ENCODE results near the gene CHRNA4.
A peak's percentile ranks its signal among the peaks of the same experiment; 100 is the strongest.
"Not testable (repeated sequence)": the region's sequence is repeated elsewhere in the genome, so short reads cannot be mapped to it uniquely, and the experiment has no call there.

Gene CHRNA4

DNA sequence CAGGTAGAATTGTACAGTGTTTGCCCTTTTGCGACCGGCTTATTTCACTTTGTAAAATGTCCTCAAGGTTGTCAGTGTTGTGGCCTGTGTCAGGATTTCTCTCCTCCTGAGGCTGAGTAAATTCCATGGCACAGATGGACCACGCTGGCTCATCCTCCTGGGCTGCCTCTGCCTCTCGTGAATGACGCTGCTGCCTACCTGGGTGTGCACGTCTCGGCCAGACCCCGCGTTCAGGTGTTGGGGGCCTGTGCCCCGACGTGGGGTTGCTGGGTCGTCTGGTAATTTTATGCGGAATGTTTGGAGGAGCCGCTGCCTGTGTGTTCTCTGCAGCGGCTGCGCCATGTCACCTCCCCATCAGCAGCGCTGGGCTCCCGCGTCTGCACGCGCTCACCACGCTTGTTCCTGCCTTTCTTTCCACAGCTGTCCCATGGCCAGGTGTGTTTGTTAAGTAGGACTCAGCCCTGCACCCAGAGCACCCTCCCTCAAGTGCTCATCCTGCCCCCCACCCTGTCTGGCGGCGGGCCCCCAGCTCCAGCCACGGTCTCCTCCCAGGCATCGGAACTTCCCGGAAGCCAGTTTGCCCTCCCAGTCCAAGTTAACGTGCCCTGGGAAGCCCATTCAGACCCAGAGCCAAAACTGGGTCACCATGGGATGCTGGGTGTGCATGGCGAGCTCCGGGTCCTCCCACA, 36.1 kb upstream of the CHRNA4 start:
- DNase-seq, result no peak

DNA sequence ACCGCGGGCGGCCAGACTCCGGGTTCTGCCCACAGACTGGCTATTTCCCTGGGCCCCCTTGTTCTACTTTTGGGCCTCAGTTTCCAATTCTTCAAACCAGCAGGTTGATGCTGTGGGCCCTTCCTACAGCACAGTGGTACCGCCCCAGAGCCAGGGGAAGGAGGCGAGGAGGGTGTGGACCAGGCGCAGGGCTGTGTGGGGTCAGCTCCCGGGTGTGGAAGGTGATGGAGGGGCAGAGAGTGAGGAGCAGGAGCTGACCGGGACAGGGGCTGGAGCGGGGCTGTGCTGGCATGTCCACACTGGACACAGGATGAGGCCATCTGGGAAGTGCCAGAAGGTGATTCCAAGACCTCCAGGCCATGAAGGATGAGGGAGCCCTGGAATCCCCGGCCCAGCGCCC, 35.2 kb upstream of the CHRNA4 start:
- no peak for DNase-seq

DNA sequence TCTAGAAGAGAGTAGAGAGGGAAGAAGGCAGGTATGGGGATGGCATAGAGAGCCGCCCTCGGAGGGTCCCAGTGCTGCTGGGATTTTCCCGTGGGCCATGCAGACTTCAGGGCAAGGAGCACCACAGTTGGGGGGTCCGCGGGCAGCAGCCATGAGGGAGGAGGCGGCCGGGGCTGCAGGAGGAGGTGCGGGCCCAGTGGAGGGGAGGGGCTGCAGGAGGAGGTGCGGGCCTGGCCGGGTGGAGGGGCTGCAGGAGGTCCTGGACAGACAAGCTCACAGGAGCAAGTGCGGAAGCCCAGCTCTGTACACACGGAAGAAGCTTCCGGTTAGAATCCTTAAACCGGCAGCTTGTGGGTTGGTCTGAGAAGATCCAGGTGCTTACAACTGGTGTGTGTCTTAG, 34.6 kb upstream of the CHRNA4 start:
- no peak for DNase-seq

- DNase-seq, result no peak
Observed at GRCh38 chr20:63394920-63395455, 33.8 kb upstream of the CHRNA4 start.

DNA sequence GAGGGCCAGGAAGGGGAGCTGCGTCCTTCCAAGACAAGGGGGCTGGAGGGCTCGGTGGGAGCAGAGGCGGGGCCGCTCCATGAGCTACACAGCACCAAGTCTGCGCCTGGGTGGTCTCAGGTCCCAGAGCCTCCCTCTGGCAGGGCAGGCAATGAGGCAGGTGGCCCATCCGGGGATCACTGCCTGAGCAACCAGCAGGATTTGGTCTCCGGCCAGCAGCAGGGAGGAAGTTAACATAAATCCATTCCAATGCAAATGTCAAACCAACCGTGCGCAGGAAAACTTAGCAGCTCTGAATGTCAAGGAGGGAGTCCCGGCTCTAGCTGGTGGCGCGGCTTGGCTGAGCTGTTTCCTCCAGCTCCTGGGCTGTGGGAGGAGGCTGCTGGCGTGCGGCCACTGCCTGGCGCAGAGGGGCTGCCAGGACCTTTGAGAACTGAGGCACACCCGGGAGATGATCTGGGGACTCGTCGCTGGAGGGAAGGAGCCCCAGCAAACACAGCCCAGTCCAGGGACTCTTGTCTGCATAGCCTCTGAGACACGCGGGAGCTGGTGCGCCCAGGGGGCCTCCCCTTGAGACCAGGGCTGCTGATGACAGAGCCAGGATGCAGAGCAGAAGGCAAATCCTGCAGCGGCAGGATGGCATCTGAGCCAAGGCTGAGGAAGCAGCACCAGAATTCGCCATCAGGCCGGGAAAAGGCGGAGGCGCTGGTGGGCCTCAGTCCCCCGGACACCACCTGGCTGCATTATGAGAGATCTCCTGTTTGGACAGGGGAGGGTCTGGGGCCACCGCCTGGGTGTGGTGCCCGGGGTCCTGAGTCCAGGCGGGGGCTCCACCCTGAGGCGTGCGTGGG, 33.1 kb upstream of the CHRNA4 start:
- DNase-seq, result peak; percentile 9

DNA sequence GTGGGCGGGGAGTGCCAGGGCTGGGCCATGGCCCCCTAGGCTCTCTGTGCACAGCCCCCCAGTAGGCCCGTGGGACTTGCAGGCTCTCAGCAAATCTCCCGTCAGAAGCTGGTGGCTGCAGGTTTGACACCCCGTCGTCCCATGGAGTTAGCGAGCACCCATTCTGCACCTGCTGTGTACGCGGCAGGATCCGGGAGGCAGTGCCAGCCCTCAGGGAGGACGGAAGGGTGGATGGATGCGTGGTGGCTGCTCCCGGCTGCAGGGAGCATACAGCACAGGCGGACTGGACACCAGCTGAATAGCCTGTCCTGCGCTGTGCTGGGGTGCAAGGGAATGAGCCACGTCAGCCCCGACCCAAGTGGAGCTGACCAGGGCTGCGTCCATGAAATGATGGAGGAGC, 32.4 kb upstream of the CHRNA4 start:
- DNase-seq, result no peak

- no peak for DNase-seq
Observed at GRCh38 chr20:63392465-63393365, 31.6 kb upstream of the CHRNA4 start.

DNA sequence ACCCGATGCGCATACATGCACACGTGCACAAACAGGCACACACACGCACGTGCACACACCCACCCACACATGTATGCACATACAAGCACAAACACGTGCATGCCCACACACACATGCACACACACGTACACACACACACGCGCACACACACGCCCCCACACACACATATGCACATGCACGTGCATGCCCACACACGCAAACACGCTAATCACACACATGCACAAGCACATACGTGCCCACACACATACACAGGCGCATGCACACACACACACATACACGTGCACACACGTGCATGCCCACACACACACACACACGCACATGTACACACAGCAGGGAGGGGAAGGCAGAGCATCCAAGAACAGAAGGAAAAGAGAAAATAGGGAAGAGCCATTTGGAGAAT, 26.8 kb upstream of the CHRNA4 start:
- no peak for DNase-seq

DNA sequence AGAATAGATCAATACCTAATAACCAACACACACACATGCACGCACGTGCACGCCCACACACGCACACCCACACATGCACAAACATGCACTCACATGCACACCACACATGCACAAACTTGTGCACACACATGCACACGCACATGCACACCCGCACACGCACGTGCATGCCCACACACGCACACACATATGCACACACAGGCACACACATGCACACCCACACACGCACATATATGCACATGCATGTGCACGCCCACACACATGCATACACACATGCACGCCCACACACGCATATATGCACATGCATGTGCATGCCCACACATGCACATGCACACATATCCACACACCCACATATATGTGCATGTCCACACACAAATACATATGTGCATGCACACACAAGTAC, 26.2 kb upstream of the CHRNA4 start:
- no peak for DNase-seq

DNA sequence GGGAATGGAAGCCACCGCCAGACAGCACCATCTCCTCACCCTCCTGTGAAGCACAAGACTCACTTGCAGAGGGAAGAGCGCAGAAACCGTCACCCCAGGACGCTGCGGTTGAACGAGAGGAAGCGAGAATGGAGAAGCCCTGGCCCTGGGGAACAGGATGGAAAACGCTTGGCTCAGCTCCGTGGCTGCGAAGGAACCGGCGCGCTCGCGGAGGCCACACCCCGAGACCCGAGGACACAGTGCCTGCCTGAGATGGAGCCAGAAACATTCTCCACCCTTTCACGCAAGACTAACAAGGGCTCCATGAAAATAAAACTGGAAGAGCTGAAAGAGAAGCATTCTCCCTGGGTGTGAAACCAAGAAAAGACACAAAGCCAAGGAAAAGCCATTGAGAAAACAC, 25.3 kb upstream of the CHRNA4 start:
- DNase-seq, result no peak

DNA sequence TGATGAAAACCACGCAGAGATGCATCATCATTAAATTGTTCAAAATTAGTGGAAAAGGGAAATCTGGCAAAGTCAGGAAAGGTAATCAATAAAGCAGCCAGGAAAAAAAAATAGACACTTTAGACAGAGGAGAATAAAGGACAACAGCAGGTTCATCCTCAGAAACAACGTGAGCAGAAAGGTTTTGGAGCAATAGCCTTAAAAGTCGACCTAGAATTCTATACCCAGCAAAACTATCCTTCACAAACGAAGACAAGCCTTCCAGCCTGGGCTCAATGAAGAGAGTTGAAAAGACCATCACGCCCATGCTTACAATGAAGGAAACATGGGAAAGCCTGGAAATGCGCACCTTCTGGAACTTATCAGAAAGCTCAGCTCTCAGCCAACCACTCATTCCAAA, 24.7 kb upstream of the CHRNA4 start:
- DNase-seq, result no peak

- DNase-seq, result no peak
Observed at GRCh38 chr20:63384336-63384735, 23.2 kb upstream of the CHRNA4 start.

- DNase-seq, result no peak
Observed at GRCh38 chr20:63383556-63383955, 22.4 kb upstream of the CHRNA4 start.

- peak; percentile 1 for DNase-seq
Observed at GRCh38 chr20:63382551-63383300, 21.6 kb upstream of the CHRNA4 start.

DNA sequence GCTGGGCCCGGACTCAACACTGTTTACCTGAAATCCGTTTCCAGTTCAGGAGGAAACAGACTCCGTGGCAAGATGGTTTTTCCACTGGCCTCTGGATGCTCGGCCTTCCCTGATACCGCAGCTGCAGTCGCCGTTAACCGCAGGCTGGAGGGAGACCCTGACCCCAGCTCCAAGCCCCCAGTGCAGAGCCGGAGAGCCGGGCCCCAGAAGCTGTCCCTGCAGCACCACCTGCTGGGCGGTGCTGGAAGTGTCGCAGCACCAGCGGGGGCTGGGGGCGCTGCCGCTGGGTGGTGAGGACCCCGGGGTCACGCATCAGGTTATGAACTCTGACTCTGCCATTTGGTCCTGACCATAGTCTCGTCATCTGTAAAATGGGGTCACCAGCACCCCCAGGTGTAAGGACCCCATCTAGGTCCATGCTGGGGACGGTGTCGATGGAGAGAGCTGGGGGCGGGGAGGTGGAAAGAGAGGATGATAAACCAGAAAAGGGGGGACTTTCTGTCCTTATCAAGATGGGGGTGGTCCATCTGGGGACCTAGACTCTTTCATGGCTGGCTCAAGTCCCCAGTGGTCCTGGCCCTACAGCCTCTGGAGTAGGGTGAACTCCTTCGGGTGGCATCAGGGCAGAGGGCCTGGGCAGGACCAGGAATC, 20.8 kb upstream of the CHRNA4 start:
- peak; percentile 2 for DNase-seq

DNA sequence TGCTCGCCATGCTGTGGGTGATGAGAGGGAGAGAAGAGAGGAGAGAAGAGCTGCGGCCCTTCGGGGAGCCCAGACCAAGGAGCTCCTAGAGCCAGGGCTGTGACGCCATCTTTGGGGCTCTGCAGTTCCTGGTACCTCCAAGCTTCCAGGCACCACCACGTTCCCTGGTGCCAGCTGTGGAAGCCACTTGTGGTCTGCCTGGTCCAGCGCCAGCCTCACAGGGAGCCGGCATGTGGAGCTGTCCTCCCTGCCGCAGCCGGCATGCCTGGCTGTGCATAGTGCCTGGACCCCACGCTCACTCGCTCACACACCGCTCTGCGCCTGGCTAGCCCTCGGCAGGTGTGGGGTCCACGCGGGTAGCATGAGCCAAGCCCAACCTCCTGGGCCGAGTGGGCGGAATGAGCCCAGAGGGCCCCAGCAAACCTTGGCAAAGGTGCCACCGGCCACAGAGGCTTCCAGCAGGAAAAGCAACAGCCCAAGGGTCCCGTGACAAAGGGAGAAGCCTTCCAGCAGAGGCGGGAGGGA, 19.3 kb upstream of the CHRNA4 start:
- no peak for DNase-seq

DNA sequence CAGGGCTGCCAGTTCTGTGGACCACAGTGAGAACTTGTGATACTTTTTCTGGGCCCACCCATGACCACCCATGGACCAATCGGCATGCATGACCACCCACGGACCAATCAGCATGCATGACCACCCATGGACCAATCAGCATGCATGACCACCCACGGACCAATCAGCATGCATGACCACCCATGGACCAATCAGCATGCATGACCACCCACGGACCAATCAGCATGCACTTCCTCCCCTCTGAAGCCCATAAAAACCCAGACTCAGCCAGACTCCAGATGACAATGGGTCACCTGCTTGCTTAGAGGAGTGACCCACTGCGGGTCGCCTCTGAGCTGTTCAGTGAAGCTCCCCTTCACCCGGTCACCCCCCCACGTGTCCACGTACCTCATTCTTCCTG, 18.7 kb upstream of the CHRNA4 start:
- DNase-seq, result not testable (repeated sequence)

DNA sequence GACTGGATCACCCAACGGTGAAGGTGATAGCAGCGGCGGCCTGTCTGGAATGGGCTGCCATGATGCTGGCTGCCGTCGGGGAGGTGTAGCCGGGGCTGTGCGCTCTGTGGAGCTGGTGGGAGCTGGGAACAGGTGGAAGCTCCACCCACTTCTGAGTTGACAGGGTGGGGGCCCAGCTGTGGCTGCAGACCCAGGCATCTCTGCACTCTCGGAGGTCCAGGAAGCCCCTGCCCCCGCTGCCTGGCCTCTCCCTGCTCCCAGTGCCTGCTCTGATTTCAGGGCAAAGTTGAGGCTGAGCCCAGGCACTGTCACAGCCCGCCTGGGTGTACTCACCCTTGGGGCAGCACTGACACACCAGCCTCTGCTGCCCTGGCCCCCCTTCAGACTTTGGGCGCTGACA, 18.1 kb upstream of the CHRNA4 start:
- DNase-seq, result no peak

DNA sequence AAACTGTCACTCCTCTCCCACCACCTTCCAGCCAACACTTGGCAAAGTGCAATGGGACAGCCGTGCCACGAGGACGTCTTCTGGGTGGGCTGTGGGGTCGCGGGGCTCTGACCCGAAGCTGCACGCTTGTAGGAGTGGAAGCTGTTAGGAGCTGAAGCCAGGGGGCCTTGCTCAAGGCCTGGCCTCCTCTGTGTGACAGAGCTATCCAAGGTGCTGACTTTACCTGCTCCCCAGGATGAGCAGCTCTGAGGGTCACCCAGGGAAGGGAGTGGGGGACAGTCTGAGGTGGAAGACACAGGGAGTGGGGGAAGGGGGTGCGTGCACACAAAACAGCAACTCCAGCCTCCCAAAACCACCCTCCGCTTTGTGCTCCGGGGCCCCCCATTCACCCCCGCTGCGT, 17.5 kb upstream of the CHRNA4 start:
- DNase-seq, result no peak

DNA sequence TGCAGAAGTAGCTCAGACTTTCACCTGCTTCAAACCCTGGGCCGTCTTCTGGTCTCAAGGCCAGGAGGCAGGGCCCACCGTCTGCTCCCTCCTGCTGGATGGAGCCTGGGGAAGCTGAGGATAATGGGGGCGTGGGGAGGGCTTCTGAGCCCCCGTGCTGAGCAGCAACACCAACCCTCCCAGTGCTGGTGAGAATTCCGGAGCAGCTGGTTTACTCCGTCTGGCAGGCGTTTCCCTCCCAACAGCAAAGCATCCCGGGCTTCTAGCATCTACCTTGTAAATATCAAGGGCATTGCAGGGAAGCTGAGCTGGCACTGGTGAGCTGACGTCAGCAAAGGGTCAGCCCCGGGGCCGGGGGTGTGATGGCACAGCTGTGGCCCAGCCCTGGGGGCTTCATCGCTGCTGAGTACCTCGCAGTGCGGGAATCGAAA, 16.8 kb upstream of the CHRNA4 start:
- no peak for DNase-seq

- DNase-seq, result peak; percentile 9
Observed at GRCh38 chr20:63377256-63377941, 16.2 kb upstream of the CHRNA4 start.
